Mucosa of stomach (tissue), 1 donor: ENCODE measurements around the gene CAPZA1.
"Not testable (repeated sequence)": the region's sequence is repeated elsewhere in the genome, so short reads cannot be mapped to it uniquely, and the experiment has no call there.

Experiments used
- H3K27me3 ChIP-seq: one replicate; pipeline ENCODE4 v1.7.0; 2013; ENCODE audit warnings: mild to moderate bottlenecking, low read length; ENCODE audit not compliant: control insufficient read depth, insufficient read depth
- H3K36me3 ChIP-seq: one replicate; pipeline ENCODE4 v1.7.0; 2013; ENCODE audit warnings: low read length; ENCODE audit not compliant: control insufficient read depth, insufficient read depth
- H3K4me1 ChIP-seq: one replicate; pipeline ENCODE4 v1.7.0; 2013; ENCODE audit warnings: mild to moderate bottlenecking, low read length; ENCODE audit not compliant: control insufficient read depth, insufficient read depth
- H3K4me3 ChIP-seq: one replicate; pipeline ENCODE4 v1.7.0; 2013; ENCODE audit warnings: low read length
- H3K9ac ChIP-seq: one replicate; pipeline ENCODE4 v1.7.0; 2013; ENCODE audit warnings: mild to moderate bottlenecking, low read length, moderate library complexity
- H3K9me3 ChIP-seq: one replicate; pipeline ENCODE4 v1.7.0; 2013; ENCODE audit warnings: mild to moderate bottlenecking, low read length, moderate library complexity; ENCODE audit not compliant: control insufficient read depth
- donor health status: Pancreatic carcinoma.

Gene CAPZA1

GRCh38 chr1:112634367-112634766, 14.7 kb downstream of the CAPZA1 start:
- Histone ChIP-seq H3K36me3 (no peaks in the 10 kb centered on the region), H3K9ac (no peak overlapping the region), H3K4me3 (no peak overlapping the region), H3K9me3 (no peaks in the 10 kb centered on the region), H3K4me1 (peaks cover 22% of the 10 kb centered on the region), H3K27me3 (no peaks in the 10 kb centered on the region)

- Histone ChIP-seq H3K27me3 (no peaks in the 10 kb centered on the region), H3K9me3 (no peaks in the 10 kb centered on the region), H3K4me3 (no peak overlapping the region), H3K9ac (no peak overlapping the region), H3K4me1 (peaks cover 22% of the 10 kb centered on the region), H3K36me3 (no peaks in the 10 kb centered on the region)
Measured at GRCh38 chr1:112636056-112636455, 16.4 kb downstream of the CAPZA1 start.

DNA sequence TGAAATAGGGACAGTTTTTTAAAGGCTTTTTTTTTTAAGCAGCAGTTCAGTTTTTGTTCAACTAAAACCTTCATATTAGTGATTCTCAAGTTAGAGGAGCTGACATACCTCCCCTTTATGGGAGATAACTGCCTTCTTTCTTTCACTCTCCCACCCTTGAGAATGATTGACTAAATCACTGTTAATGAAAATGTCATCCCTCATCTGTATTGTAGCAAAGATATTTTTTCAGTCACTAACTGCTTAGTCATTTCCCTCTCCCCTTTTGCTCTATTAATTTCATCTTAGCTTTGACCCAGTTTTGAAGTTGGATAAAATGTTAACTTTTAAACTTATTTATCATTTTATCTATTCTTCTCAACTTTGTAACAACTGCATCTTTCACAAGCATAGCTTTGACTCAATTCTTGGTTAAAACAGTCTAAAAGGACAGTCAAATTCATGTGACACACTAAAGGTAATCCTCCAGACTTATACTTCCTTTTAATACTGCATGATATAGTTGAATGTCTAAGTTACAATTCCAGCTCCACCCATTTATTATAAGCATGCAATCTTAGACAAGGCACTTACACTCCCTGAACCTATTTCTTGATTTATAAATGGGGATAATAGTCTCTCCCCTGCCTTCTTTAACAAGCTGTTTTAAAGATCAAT, 17.1 kb downstream of the CAPZA1 start:
- Histone ChIP-seq H3K4me1 (peaks cover 22% of the 10 kb centered on the region), H3K4me3 (no peak overlapping the region), H3K36me3 (no peaks in the 10 kb centered on the region), H3K9ac (no peak overlapping the region), H3K9me3 (no peaks in the 10 kb centered on the region), H3K27me3 (no peaks in the 10 kb centered on the region)

DNA sequence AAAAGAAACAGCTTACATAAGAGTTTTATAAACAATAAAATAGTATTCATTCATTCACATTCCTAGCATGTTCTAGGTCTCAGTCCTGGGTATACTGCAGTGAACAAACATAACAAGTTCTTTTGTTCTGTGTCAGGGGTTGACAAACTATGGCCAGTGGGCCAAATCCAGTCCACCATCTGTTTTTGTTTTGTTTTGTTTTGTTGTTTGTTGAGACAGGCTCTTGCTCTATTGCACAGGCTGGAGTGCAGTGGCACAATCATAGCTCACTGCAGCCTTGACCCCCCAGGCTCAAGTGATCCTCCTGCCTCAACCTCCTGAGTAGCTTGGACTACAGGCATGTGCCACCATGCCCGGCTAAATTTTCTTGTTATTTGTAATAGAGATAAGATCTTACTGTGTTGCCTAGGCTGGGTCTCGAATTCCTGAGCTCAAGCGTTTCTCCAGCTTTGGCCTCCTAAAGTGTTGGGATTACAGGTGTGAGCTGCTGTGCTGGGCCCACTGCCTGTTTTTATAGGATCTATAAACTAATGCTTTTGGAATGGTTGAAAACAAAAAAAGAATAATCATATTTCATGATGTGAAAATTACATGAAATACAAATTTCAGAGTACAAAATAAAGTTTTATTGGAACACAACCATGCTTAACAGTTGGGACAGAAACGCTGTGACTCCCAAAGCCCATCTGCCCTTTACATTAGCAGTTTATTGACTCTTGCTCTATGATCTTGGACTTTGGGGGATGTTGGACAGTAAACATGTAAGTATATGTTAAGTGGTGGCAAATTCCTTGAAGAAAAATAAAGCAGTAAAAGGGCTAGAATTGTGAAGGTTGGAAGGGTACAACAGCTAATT, 17.9 kb downstream of the CAPZA1 start:
- no peak overlapping the region for H3K9ac ChIP-seq
- H3K4me3 ChIP-seq, result no peak overlapping the region

GRCh38 chr1:112638110-112638428, 18.4 kb downstream of the CAPZA1 start:
- H3K27me3 ChIP-seq, result no peaks in the 10 kb centered on the region
- H3K9me3 ChIP-seq, result no peaks in the 10 kb centered on the region
- no peak overlapping the region for H3K9ac ChIP-seq
- H3K36me3 ChIP-seq, result no peaks in the 10 kb centered on the region
- peaks cover 22% of the 10 kb centered on the region for H3K4me1 ChIP-seq
- H3K4me3 ChIP-seq, result no peak overlapping the region

More for the DNA sequence above, 17.9 kb downstream of the CAPZA1 start:
- H3K36me3 ChIP-seq, result no peaks in the 10 kb centered on the region
- peaks cover 22% of the 10 kb centered on the region for H3K4me1 ChIP-seq
- no peaks in the 10 kb centered on the region for H3K27me3 ChIP-seq
- H3K9me3 ChIP-seq, result no peaks in the 10 kb centered on the region

DNA sequence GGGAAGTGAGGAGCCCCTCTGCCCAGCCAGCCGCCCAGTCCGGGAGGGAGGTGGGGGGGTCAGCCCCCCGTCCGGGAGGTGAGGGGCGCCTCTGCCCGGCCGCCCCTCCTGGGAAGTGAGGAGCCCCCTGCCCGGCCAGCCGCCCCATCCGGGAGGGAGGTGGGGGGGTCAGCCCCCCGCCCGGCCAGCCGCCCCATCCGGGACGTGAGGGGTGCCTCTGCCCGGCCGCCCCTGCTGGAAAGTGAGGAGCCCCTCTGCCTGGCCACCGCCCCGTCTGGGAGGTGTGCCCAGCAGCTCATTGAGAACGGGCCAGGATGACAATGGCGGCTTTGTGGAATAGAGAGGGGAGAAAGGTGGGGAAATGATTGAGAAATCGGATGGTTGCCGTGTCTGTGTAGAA, 20.8 kb downstream of the CAPZA1 start:
- not testable (repeated sequence) for H3K4me3 ChIP-seq, H3K36me3 ChIP-seq, H3K27me3 ChIP-seq, H3K9me3 ChIP-seq, H3K9ac ChIP-seq
- peaks cover 13% of the 10 kb centered on the region for H3K4me1 ChIP-seq

DNA sequence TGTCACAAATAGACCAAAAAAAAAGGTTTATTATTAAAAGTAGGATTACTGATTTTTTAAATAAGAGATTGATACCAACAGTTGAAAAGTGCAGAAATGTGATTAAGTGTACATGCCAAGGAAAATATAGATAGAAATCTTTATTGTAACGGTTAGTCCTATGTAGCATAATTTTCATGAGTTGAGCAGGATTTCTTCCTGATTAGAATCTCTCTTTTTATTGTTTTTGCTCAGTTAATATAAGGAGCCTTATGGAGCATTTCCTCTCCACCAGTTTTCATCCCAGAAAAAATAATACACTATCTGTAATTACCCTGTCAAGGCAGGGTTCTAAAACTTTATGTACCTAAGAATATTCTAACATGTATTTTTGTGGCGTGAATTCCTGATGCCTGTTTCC, 23.4 kb downstream of the CAPZA1 start:
- no peaks in the 10 kb centered on the region for H3K36me3 ChIP-seq
- H3K4me1 ChIP-seq, result no peaks in the 10 kb centered on the region
- H3K27me3 ChIP-seq, result no peaks in the 10 kb centered on the region
- no peaks in the 10 kb centered on the region for H3K9me3 ChIP-seq
- no peak overlapping the region for H3K9ac ChIP-seq
- no peak overlapping the region for H3K4me3 ChIP-seq

- Histone ChIP-seq H3K9ac (no peak overlapping the region), H3K4me3 (no peak overlapping the region), H3K4me1 (no peaks in the 10 kb centered on the region), H3K9me3 (no peaks in the 10 kb centered on the region), H3K27me3 (no peaks in the 10 kb centered on the region), H3K36me3 (no peaks in the 10 kb centered on the region)
Measured at GRCh38 chr1:112646225-112646624, 26.6 kb downstream of the CAPZA1 start.

- H3K36me3 ChIP-seq, result no peaks in the 10 kb centered on the region
- H3K4me3 ChIP-seq, result no peak overlapping the region
- no peaks in the 10 kb centered on the region for H3K9me3 ChIP-seq
- H3K9ac ChIP-seq, result no peak overlapping the region
- no peaks in the 10 kb centered on the region for H3K4me1 ChIP-seq
- H3K27me3 ChIP-seq, result no peaks in the 10 kb centered on the region
Measured at GRCh38 chr1:112651205-112651604, 31.6 kb downstream of the CAPZA1 start.

DNA sequence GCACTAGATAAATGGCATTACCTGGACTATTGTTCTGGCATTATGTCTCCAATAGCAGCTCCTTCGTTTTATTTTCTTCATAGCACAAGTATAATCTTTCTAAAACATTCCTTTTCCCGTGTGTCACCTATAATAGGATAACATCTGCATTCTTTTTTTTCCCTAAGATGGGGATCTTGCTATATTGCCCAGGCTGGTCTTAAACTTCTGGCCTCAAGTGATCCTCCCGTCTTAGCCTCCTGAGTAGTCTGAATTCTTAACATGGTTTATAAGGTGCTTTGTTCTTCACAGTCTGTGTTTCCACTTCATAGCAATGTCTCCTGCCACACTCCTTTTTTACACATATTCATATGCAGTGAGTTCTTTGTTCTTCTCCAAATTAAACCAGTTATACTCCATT, 46.2 kb downstream of the CAPZA1 start:
- H3K9me3 ChIP-seq, result no peaks in the 10 kb centered on the region
- peaks cover 5% of the 10 kb centered on the region for H3K36me3 ChIP-seq
- no peaks in the 10 kb centered on the region for H3K27me3 ChIP-seq
- H3K4me3 ChIP-seq, result no peak overlapping the region
- no peaks in the 10 kb centered on the region for H3K4me1 ChIP-seq
- H3K9ac ChIP-seq, result no peak overlapping the region

GRCh38 chr1:112666946-112667345, 47.3 kb downstream of the CAPZA1 start:
- Histone ChIP-seq H3K4me3 (no peak overlapping the region), H3K9me3 (no peaks in the 10 kb centered on the region), H3K36me3 (no peaks in the 10 kb centered on the region), H3K27me3 (no peaks in the 10 kb centered on the region), H3K4me1 (no peaks in the 10 kb centered on the region), H3K9ac (no peak overlapping the region)

- no peaks in the 10 kb centered on the region for H3K36me3 ChIP-seq
- H3K9me3 ChIP-seq, result no peaks in the 10 kb centered on the region
- H3K4me3 ChIP-seq, result no peak overlapping the region
- peaks cover 21% of the 10 kb centered on the region for H3K4me1 ChIP-seq
- no peak overlapping the region for H3K9ac ChIP-seq
- H3K27me3 ChIP-seq, result no peaks in the 10 kb centered on the region
Measured at GRCh38 chr1:112672009-112672408, 52.4 kb downstream of the CAPZA1 start.
